GM13976 (cell line): ENCODE data around the gene BRF1.
"Not testable (repeated sequence)": the region's sequence is repeated elsewhere in the genome, so short reads cannot be mapped to it uniquely, and the experiment has no call there.

Experiments used
- DNase-seq: peaks from one replicate; pipeline ENCODE4 v3.0.0; 2012; ENCODE audit warnings: low spot score
- CTCF ChIP-seq: IDR thresholded peaks from 2 replicates; pipeline ENCODE4 v1.5.1; 2012; ENCODE audit warnings: borderline replicate concordance, mild to moderate bottlenecking; ENCODE audit not compliant: insufficient read depth; ENCODE audit errors: extremely low read depth, missing control alignments, control extremely low read depth
- in situ Hi-C: fragments of 300-500 bp; cut with MboI; formaldehyde crosslinking; loops from one replicate; pipeline ENCODE4 v1.12.0; 2022; ENCODE audit warnings: low sequenced_read_pairs, mixed read lengths, inconsistent platforms; ENCODE audit not compliant: unreplicated experiment

Gene BRF1

GRCh38 chr14:105307052-105307727 lies 6.4 kb upstream of the BRF1 start:
- in situ Hi-C loops: no loop called here
- TF ChIP-seq CTCF: no peak
- DNase-seq: no peak

- TF ChIP-seq CTCF: no peak
- no peak for DNase-seq
- in situ Hi-C loops: no loop called here
Observed at GRCh38 chr14:105305791-105306190, 5.0 kb upstream of the BRF1 start.

- no peak for TF ChIP-seq CTCF
- no peak for DNase-seq
- in situ Hi-C loops: no loop called here
Observed at GRCh38 chr14:105305345-105305744, 4.5 kb upstream of the BRF1 start.

GRCh38 chr14:105304565-105304964 lies 3.8 kb upstream of the BRF1 start:
- TF ChIP-seq CTCF: no peak
- in situ Hi-C loops: no loop called here
- no peak for DNase-seq

GRCh38 chr14:105303949-105304348 lies 3.1 kb upstream of the BRF1 start:
- no peak for DNase-seq
- no peak for TF ChIP-seq CTCF
- in situ Hi-C loops: no loop called here

- DNase-seq, in situ Hi-C loops: not testable (repeated sequence)
Observed at GRCh38 chr14:105301915-105302249, 1.1 kb upstream of the BRF1 start.

GRCh38 chr14:105301103-105301914 lies 508 bp upstream of the BRF1 start:
- DNase-seq: peak; percentile 100
- in situ Hi-C loops: no loop called here
- no peak for TF ChIP-seq CTCF
